GM13977 (cell line): ENCODE results near the gene TMUB1.

Experiments
- DNase-seq: peaks from one replicate; pipeline ENCODE4 v3.0.0; 2012; ENCODE audit warnings: low spot score
- in situ Hi-C: fragments of 300-500 bp; cut with MboI; formaldehyde crosslinking; loops from one replicate; pipeline ENCODE4 v1.12.0; 2022; ENCODE audit warnings: low sequenced_read_pairs, low pct_unique_long_range_greater_than_20kb, mixed read lengths, inconsistent platforms; ENCODE audit not compliant: unreplicated experiment
- TF ChIP-seq, protein P1 (sequence below): IDR thresholded peaks from 2 replicates; pipeline ENCODE4 v1.5.1; 2012; ENCODE audit warnings: mild to moderate bottlenecking, control low read depth; ENCODE audit not compliant: insufficient read depth; ENCODE audit errors: extremely low read depth, missing control alignments

The TMUB1 gene

DNA sequence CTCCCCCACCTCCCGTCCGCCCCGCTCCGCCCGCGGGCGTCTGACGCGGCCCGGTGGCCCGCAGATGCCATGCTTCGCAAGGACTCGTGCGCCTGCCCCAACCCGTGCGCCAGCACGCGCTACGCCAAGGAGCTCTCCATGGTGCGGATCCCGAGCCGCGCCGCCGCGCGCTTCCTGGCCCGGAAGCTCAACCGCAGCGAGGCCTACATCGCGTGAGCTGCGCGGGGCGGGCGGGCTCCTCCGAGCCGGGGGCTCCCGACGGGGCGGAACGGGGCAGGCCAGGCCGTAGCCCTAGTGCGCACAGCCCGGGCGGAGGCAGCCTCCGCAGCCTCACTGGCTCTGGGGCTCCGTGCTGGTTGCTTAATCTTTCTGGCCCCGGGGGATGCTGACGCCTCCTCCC lies 32.2 kb downstream of the TMUB1 start:
- TF ChIP-seq, protein P1, sequence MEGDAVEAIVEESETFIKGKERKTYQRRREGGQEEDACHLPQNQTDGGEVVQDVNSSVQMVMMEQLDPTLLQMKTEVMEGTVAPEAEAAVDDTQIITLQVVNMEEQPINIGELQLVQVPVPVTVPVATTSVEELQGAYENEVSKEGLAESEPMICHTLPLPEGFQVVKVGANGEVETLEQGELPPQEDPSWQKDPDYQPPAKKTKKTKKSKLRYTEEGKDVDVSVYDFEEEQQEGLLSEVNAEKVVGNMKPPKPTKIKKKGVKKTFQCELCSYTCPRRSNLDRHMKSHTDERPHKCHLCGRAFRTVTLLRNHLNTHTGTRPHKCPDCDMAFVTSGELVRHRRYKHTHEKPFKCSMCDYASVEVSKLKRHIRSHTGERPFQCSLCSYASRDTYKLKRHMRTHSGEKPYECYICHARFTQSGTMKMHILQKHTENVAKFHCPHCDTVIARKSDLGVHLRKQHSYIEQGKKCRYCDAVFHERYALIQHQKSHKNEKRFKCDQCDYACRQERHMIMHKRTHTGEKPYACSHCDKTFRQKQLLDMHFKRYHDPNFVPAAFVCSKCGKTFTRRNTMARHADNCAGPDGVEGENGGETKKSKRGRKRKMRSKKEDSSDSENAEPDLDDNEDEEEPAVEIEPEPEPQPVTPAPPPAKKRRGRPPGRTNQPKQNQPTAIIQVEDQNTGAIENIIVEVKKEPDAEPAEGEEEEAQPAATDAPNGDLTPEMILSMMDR, result no peak
- no peak for DNase-seq
- in situ Hi-C loops, result no loop called here

DNA sequence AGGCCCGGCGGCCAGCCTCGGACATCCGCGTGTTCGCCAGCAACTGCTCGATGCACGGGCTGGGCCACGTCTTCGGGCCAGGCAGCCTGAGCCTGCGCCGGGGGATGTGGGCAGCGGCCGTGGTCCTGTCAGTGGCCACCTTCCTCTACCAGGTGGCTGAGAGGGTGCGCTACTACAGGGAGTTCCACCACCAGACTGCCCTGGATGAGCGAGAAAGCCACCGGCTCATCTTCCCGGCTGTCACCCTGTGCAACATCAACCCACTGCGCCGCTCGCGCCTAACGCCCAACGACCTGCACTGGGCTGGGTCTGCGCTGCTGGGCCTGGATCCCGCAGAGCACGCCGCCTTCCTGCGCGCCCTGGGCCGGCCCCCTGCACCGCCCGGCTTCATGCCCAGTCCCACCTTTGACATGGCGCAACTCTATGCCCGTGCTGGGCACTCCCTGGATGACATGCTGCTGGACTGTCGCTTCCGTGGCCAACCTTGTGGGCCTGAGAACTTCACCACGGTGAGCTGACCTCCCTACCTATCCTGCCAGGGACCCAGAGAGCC lies 34.3 kb downstream of the TMUB1 start:
- no peak for DNase-seq
- in situ Hi-C loops, result no loop called here
- TF ChIP-seq, protein P1, result no peak

DNA sequence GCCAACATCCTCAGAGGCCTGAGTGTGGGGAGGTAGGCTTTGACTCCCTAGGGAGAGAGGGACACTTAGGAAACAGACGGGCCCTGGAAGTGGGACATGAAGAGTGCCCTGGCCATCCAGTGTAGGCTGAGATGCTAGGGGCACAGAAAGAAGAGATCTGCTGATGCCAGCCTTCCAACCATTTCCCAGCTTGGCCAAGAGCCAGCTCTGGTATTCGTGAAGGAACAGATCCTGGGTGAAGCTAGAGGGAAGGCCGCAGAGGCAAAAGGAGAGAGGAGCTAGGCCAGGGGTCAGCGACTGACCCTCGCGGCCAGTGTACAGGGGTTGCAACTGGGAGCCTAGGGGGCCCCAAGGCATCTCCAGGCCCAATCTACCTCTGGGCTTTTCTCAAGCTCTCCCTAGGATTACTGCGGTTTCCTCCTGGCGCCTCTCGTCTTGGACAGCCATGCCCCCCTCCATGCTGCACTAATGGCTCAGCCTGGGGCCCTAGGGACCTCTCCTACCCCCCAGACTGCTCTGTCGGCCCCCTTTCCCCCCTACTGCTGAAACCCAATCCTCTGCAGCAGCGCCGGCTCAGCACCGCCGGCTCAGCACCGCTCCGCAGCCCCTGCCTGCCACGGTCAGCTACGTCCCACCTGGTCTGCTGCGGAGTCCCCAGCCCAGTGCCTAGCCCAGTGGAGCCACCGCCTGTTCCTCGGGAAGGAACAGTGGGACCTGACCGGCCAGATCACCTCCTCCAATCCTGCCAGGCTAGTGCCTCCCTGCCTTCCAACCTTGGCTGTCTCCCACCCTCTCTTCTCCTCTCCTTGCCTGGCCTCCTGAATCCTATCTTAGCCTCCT lies 35.1 kb downstream of the TMUB1 start, which contains the start of gene ASIC3:
ASIC3 (plus strand) TSS at position 556 of the 840 bp plus-strand sequence. CDS start 355 bp downstream, outside the sequence.
- no peak for DNase-seq

DNA sequence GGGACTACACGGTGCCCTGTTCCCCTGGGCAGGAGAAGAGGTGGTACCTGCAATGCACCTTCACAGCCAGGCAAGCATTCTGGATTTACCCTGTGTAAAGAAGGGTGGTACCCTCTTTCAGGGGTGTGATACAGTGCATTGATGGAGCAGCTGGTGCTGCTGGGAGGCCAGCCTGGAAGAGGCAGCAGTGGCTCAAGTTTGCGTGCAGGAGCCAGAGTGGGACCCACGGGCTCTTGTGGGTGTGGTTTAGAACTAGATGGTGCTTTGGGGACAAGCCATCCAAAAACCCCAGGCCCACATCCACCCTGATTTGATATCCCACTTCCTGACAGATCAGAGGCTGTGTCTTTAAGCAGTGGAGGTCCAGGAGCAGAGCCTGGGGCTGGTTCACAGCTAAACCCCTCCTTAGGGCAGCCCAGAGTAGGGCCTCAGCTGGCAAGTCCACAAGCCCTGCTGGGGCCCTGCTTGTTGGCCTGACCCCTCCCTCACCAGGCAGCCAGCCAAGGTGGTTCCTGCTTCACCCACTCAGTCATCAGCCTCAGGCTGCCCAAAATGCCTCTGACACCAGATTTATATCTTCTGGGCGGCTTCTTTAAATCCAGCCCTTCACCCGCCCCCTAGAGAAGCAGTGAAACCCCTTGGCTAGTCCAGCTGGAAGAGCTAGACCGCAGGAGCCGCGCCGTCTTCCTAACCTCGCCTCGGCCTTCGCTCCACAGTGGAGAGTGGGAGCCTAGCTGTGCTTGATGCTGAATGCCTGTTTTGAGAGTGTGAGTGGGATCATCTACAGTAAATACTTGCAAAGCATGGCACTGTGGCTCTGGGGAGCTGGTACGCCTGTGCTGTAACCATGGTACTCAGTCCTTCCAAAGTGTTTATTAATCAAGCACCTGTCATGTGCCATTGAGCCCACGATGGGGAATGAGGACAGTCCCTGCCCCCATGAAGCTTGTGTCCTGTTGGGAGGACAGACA lies 36.4 kb downstream of the TMUB1 start:
- DNase-seq, result no peak
- TF ChIP-seq, protein P1, result no peak
- in situ Hi-C loops, result no loop called here

More for the DNA sequence above, 35.1 kb downstream of the TMUB1 start, which contains the start of gene ASIC3:
- in situ Hi-C loops, result no loop called here
- TF ChIP-seq, protein P1, result no peak

DNA sequence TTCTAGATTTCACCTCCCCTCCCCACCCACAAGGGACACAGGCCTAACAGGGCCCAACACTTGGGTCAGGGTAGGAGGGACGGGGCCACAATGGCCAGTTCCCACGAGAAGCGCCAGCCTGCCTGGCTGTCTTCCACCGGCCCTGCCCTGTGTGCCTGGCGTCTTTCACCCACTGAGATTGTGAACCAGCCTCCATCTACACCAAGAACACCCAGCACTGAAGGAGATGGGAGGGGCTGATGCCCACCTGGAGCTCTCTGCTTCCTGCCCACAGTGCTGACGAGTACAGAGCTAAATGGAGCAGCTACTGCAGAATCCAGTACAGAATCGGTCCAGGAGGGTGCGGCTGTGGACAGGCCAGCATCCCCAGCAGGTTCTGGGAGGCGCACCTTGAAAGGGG lies 37.3 kb downstream of the TMUB1 start:
- TF ChIP-seq, protein P1, result no peak
- in situ Hi-C loops, result no loop called here
- no peak for DNase-seq

DNA sequence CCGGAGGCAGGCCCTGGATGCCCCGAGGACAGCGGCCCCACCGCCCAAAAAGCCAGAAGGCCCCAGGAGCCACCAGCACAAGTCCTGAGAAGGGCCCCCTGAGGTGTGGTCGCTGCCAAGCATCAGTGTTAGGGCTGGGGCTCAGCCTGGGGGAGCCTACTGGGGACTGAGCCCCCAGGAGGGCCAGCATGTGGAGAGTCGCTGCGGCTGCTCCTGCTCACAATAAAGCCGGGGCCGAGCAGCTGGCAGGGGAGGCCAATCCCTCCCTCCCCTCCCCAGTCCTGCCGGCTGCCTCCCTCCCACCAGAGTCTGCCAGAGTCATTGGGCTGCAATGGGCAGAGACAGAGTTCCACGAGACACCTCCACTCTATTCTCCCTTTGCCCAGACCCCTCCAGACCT lies 38.0 kb downstream of the TMUB1 start:
- TF ChIP-seq, protein P1, result no peak
- no peak for DNase-seq
- in situ Hi-C loops, result no loop called here
